ENCODE results near the gene LRP10. TPM values are rescaled to one million over a fixed set of nuclear protein-coding genes. Genes with fewer than 3 reads are reported as not detected.

LRP10 gene
- total and polyA plus RNA-seq, 2 donors (not counting 1 experiment from before 2014, with no cell fraction given) = 99.7 to 120 TPM

GRCh38 chr14:22882529-22883172 lies 11.1 kb downstream of the LRP10 start:
- Mint-ChIP-seq H3K9me3 (ENCODE audit: insufficient read depth) (no peaks in the 10 kb centered on the region), H3K4me1 (peaks cover 53% of the 10 kb centered on the region), H3K4me3 (no peak overlapping the region), H3K27ac (peak overlapping the region; percentile 71), H3K27me3 (no peaks in the 10 kb centered on the region)
- H3K4me1 ChIP-seq (ENCODE audit: control insufficient read depth in 2 of 2, insufficient read depth in 2 of 2, low read length in 2 of 2) = peaks cover 29 to 57% of the 10 kb centered on the region in 2 donors
- peaks cover 3% of the 10 kb centered on the region for H4K20me1 ChIP-seq (ENCODE audit: control insufficient read depth, insufficient read depth, low read length, poor library complexity, severe bottlenecking)
- intact Hi-C loops (cut with micrococcal nuclease) = no loop called here
- no peak overlapping the region for H2AFZ ChIP-seq (ENCODE audit: insufficient read depth, low read depth, low read length, poor library complexity, severe bottlenecking)
- peaks cover 8% of the 10 kb centered on the region for H3K79me2 ChIP-seq (ENCODE audit: control insufficient read depth, insufficient read depth, low read length)
- POLR2A ChIA-PET = interaction anchor here (0.6 to 1.9 kb wide), 3 partner anchors 10 to 368 kb away, joined by 5 to 11 read pairs (median 6); partner anchors contain the start of gene LRP10
- peaks cover 0 to 22% of the 10 kb centered on the region in 2 experiments for H3K36me3 ChIP-seq (replicated peaks in 1 of 2; ENCODE audit: control extremely low read depth in 1 of 2, control insufficient read depth in 1 of 2, extremely low read depth in 1 of 2, insufficient read depth in 2 of 2, low read length in 1 of 2)
- no peaks in the 10 kb centered on the region for H3K27me3 ChIP-seq (replicated peaks in 1 of 4; ENCODE audit: control extremely low read depth in 1 of 4, control insufficient read depth in 3 of 4, insufficient read depth in 4 of 4, low read length in 3 of 4)
- H3K9ac ChIP-seq (ENCODE audit: low read length) = no peak overlapping the region
- ATAC-seq (ENCODE audit: low read depth) (no peak), DNase-seq (peak; percentile 78)
- H3K9me3 ChIP-seq (ENCODE audit: control extremely low read depth in 1 of 3, control insufficient read depth in 2 of 3, insufficient read depth in 1 of 3, low read length in 2 of 3) = no peaks in the 10 kb centered on the region
- H3K4me2 ChIP-seq (replicated peaks; ENCODE audit: low read depth, low read length, poor library complexity, severe bottlenecking) = peak overlapping the region; percentile 12
- CTCF ChIA-PET = interaction anchor here (0.5 to 7.0 kb wide), 12 partner anchors 11 to 1457 kb away, joined by 3 to 101 read pairs (median 4); partner anchors contain the start of genes ABHD4, LRP10 and RIPK3
- no peak for TF ChIP-seq EZH2 (IDR thresholded peaks at IDR 0.05; ENCODE audit: borderline replicate concordance, insufficient read depth, low read depth, low read length, poor library complexity, severe bottlenecking)
- no peak for TF ChIP-seq CTCF (IDR thresholded peaks at IDR 0.05)
- no peak overlapping the region for H3K4me3 ChIP-seq (ENCODE audit: control extremely low read depth in 1 of 5, extremely low read depth in 1 of 5, insufficient read depth in 1 of 5, low read depth in 2 of 5, low read length in 4 of 5)
- WGBS (ENCODE audit: insufficient coverage) = 48% methylated on average over 4 of the region's 6 CpGs
- H3K27ac ChIP-seq (ENCODE audit: low read length in 2 of 2) = no peak overlapping the region
